Adrenal gland (tissue), 5 donors: ENCODE measurements around the gene ISCU.

Source experiments
- CTCF ChIP-seq, 6 experiments: fragments of 450-650 bp in 4 of 6; fragments of 200-600 bp in 2 of 6; sonication (generic) in 1 of 6; IDR thresholded peaks; 1 replicate in 5 of 6; 2 replicates in 1 of 6; pipeline versions ENCODE4 v1.5.1 to v1.8.0; 2016 to 2021; ENCODE audit warnings: antibody characterized with exemption in 6 of 6, mild to moderate bottlenecking in 2 of 6, moderate library complexity in 1 of 6
- POLR2A ChIP-seq, 2 donors: fragments of 450-650 bp; IDR thresholded peaks; one replicate each; pipeline ENCODE4 v1.6.1; 2017; ENCODE audit warnings: antibody characterized with exemption in 2 of 2, mild to moderate bottlenecking in 2 of 2, moderate library complexity in 1 of 2
- donor health status: DM: no; HTN: no; CAD: no.

- TF ChIP-seq CTCF (IDR thresholded peaks at IDR 0.05) (no peak), POLR2A (IDR thresholded peaks at IDR 0.05) (no peak)
Observed at GRCh38 chr12:108530161-108530560, 32.2 kb upstream of the ISCU start.
